PC-9 (cell line): ENCODE results near the gene P4HA2. TPM values are rescaled to one million over a fixed set of nuclear protein-coding genes. Genes with fewer than 3 reads are reported as not detected.

ENCODE experiments used
- BruUV-seq: library from RNA; stranded (reverse); fragments of 400-500 nt; replicated peaks from 2 replicates; lab custom pipeline; 2021; lab: Mats Ljungman, UMichigan
- CTCF ChIA-PET: fragments of 300-600 bp; sonication (Branson Sonifier 250); formaldehyde crosslinking; loops from one replicate; lab custom pipeline; 2022; ENCODE audit warnings: antibody characterized with exemption; lab: Charles Lee
- POLR2A ChIA-PET: fragments of 300-600 bp; sonication (Branson Sonifier 250); formaldehyde crosslinking; loops from one replicate; lab custom pipeline; 2022; ENCODE audit warnings: antibody characterized with exemption; ENCODE audit not compliant: unreplicated experiment; lab: Charles Lee
- DNase-seq, 2 experiments: peaks; one replicate each; pipeline versions ENCODE4 v3.0.0 to v3.0.0-alpha.2; 2015 to 2022; ENCODE audit warnings: mixed read lengths in 1 of 2
- H2AFZ ChIP-seq: fragments of 200-600 bp; sonication (generic); 2 replicates; pipeline ENCODE4 v1.8.1; 2017; ENCODE audit warnings: antibody characterized with exemption
- H3F3A ChIP-seq: fragments of 200-600 bp; sonication (generic); 2 replicates; pipeline ENCODE4 v1.8.1; 2017; ENCODE audit warnings: antibody characterized with exemption, mild to moderate bottlenecking, low read depth; ENCODE audit not compliant: insufficient read depth
- H3K27ac ChIP-seq: fragments of 200-600 bp; sonication (generic); 2 replicates; pipeline ENCODE4 v1.6.1; 2016; ENCODE audit warnings: mixed run types
- H3K27me3 ChIP-seq: fragments of 200-600 bp; sonication (generic); 2 replicates; pipeline ENCODE4 v1.6.1; 2016; ENCODE audit warnings: low read depth, mixed run types; ENCODE audit not compliant: insufficient read depth
- H3K36me3 ChIP-seq: fragments of 200-600 bp; sonication (generic); 2 replicates; pipeline ENCODE4 v1.6.1; 2016; ENCODE audit warnings: low read depth, mixed run types
- H3K4me1 ChIP-seq: fragments of 200-600 bp; sonication (generic); replicated peaks from 2 replicates; pipeline ENCODE4 v1.6.1; 2016; ENCODE audit warnings: mixed run types; ENCODE audit not compliant: insufficient read depth
- H3K4me2 ChIP-seq: fragments of 200-600 bp; sonication (generic); 2 replicates; pipeline ENCODE4 v1.6.1; 2017; ENCODE audit warnings: mixed run types
- H3K4me3 ChIP-seq: fragments of 200-600 bp; sonication (generic); 2 replicates; pipeline ENCODE4 v1.6.1; 2016; ENCODE audit warnings: mixed run types
- H3K79me2 ChIP-seq: fragments of 200-600 bp; sonication (generic); 2 replicates; pipeline ENCODE4 v1.6.1; 2017; ENCODE audit warnings: low read depth, mixed run types
- H3K9me2 ChIP-seq: fragments of 200-600 bp; sonication (generic); 2 replicates; pipeline ENCODE4 v1.8.1; 2017; ENCODE audit warnings: mild to moderate bottlenecking; ENCODE audit not compliant: insufficient read depth
- H3K9me3 ChIP-seq: fragments of 200-600 bp; sonication (generic); 2 replicates; pipeline ENCODE4 v1.8.1; 2016; ENCODE audit warnings: low read depth; ENCODE audit not compliant: insufficient read depth
- H4K20me1 ChIP-seq: fragments of 200-600 bp; sonication (generic); 2 replicates; pipeline ENCODE4 v1.8.1; 2017; ENCODE audit not compliant: insufficient read depth
- EZH2 ChIP-seq: fragments of 200-600 bp; sonication (generic); IDR thresholded peaks from 2 replicates; pipeline ENCODE4 v1.8.0; 2017; ENCODE audit warnings: antibody characterized with exemption, low read depth
- intact Hi-C: fragments of 100-400 bp; cut with micrococcal nuclease; formaldehyde crosslinking; loops from one replicate; pipeline ENCODE4 v1.10.0; 2022; ENCODE audit not compliant: unreplicated experiment
- total RNA-seq: library from RNA; stranded (reverse); gene quantifications from 2 replicates; pipeline ENCODE4 v1.2.3, GENCODE V29; 2021
- TF ChIP-seq, protein P1 (sequence below): fragments of 200-600 bp; sonication (generic); conservative IDR thresholded peaks from 2 replicates; pipeline ENCODE4 v1.6.1; 2017; ENCODE audit warnings: mixed run types, antibody characterized with exemption, mild to moderate bottlenecking, moderate library complexity

Gene P4HA2
- total RNA-seq, 1 experiment from 2014 or later = 21.7 TPM

DNA sequence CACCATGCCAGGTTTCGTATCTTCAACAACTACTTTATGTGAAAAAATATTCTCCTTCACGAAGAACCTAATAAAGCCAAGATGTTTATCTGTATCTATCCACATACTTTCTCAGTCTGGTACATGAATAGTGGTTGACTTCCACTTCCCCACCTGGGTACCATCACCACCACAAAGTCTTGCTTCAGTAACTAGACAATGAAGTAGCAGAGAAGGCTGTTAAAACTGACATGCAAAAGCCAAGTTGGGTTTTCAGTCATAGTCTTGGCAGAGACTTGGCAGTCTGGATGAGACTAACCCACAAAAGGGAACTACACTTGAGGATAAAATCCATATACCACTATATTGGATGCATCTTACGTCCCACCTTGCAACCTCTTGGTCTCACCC, 5.0 kb downstream of the P4HA2 start:
- Histone ChIP-seq H3K9me3 (no peaks in the 10 kb centered on the region), H3K4me2 (no peak overlapping the region), H3F3A (no peaks in the 10 kb centered on the region), H3K4me1 (peaks cover 12% of the 10 kb centered on the region), H3K9me2 (no peaks in the 10 kb centered on the region), H3K27me3 (no peaks in the 10 kb centered on the region), H3K4me3 (no peak overlapping the region), H3K36me3 (no peaks in the 10 kb centered on the region), H3K27ac (no peak overlapping the region), H4K20me1 (no peaks in the 10 kb centered on the region), H3K79me2 (no peaks in the 10 kb centered on the region), H2AFZ (no peak overlapping the region)
- TF ChIP-seq EZH2 = no peak
- TF ChIP-seq, protein P1, sequence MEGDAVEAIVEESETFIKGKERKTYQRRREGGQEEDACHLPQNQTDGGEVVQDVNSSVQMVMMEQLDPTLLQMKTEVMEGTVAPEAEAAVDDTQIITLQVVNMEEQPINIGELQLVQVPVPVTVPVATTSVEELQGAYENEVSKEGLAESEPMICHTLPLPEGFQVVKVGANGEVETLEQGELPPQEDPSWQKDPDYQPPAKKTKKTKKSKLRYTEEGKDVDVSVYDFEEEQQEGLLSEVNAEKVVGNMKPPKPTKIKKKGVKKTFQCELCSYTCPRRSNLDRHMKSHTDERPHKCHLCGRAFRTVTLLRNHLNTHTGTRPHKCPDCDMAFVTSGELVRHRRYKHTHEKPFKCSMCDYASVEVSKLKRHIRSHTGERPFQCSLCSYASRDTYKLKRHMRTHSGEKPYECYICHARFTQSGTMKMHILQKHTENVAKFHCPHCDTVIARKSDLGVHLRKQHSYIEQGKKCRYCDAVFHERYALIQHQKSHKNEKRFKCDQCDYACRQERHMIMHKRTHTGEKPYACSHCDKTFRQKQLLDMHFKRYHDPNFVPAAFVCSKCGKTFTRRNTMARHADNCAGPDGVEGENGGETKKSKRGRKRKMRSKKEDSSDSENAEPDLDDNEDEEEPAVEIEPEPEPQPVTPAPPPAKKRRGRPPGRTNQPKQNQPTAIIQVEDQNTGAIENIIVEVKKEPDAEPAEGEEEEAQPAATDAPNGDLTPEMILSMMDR = no peak
- POLR2A ChIA-PET = no interaction called here
- no peak for DNase-seq
- intact Hi-C loops = no loop called here
- BruUV-seq = no TSS peak
- CTCF ChIA-PET = no interaction called here

DNA sequence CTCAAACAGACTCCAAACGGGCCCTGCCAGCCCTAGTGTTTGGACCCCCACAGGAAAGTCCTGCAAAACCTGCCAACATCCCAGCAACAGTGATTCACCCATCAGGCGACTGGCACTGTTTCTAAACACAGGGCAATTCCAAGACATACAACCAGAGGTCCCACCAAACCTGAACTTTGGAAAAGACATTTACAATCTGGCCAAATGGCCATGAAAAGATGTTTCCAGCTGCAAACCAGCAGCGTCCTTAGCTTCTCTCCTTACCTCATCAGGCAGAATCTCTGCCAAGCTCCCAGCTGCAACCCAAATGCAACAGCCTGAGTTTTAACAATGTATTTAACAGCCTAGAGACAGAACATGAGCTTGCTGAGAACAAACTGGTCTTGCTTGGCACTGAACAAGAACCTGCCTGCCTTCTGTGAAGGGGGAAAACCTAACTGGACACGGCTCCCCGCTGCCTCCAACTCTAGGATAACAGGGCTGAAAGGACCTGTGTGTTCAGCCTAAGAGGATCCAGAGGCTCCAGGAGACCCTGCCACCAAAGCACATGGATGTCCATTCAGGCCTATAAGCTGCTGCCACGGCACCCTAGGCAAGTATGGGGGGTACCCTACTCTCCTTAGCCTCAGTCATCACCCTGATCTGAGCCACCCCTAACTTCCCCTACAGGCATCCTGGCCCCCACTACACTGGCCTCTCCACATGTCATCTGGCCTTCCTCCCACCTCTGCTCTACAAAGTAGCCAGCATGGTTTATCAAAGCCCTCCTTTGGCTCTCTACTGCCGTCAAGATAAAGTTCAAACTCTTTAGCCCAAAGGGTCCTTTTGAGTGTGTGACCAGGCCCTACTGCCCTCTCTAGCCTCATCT, 5.6 kb downstream of the P4HA2 start:
- H3K4me1 ChIP-seq = peaks cover 10% of the 10 kb centered on the region
- no peak for TF ChIP-seq EZH2
- TF ChIP-seq, protein P1 = no peak

DNA sequence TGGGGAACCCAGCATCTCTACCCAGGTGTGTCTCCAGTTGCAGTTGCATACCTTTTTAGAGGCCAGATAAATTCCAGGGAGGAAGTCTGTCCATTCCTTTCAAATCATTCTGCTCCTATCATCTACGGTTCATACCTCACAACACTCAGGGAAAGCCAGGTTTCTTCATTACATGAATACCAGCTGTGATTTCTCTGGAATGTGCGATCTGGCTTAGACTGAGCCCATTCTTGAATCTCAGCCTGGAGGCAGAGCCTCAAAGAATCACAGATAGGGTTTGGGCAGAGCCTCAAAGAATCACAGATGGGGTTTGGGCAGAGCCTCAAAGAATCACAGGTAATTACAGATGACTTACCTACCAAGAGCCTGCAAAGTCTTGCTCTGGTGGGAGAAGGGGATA, 7.2 kb downstream of the P4HA2 start:
- POLR2A ChIA-PET = no interaction called here

More for the DNA sequence above, 5.6 kb downstream of the P4HA2 start:
- intact Hi-C loops = no loop called here
- no peaks in the 10 kb centered on the region for H3K9me3 ChIP-seq
- H3F3A ChIP-seq = no peaks in the 10 kb centered on the region
- DNase-seq = no peak
- no peak overlapping the region for H2AFZ ChIP-seq
- no peaks in the 10 kb centered on the region for H3K27me3 ChIP-seq
- CTCF ChIA-PET = no interaction called here
- H3K36me3 ChIP-seq = no peaks in the 10 kb centered on the region
- no peak overlapping the region for H3K4me2 ChIP-seq
- no peaks in the 10 kb centered on the region for H4K20me1 ChIP-seq
- no TSS peak for BruUV-seq
- H3K79me2 ChIP-seq = no peaks in the 10 kb centered on the region
- no peak overlapping the region for H3K27ac ChIP-seq
- POLR2A ChIA-PET = no interaction called here
- no peaks in the 10 kb centered on the region for H3K9me2 ChIP-seq
- H3K4me3 ChIP-seq = no peak overlapping the region

More for the DNA sequence above, 7.2 kb downstream of the P4HA2 start:
- CTCF ChIA-PET = no interaction called here
- H3K4me1 ChIP-seq = no peaks in the 10 kb centered on the region
- H3K4me3 ChIP-seq = no peak overlapping the region
- intact Hi-C loops = no loop called here
- no peaks in the 10 kb centered on the region for H3K27me3 ChIP-seq
- H3K9me3 ChIP-seq = no peaks in the 10 kb centered on the region
- H3K4me2 ChIP-seq = no peak overlapping the region
- no TSS peak for BruUV-seq
- no peaks in the 10 kb centered on the region for H3F3A ChIP-seq
- no peaks in the 10 kb centered on the region for H3K79me2 ChIP-seq
- H2AFZ ChIP-seq = no peak overlapping the region
- no peaks in the 10 kb centered on the region for H3K36me3 ChIP-seq
- no peak for DNase-seq
- no peak for TF ChIP-seq EZH2
- TF ChIP-seq, protein P1 = no peak
- H3K27ac ChIP-seq = no peak overlapping the region
- H3K9me2 ChIP-seq = no peaks in the 10 kb centered on the region
- no peaks in the 10 kb centered on the region for H4K20me1 ChIP-seq
